Measurements from ENCODE around the gene ATG7.

ATG7 gene

DNA sequence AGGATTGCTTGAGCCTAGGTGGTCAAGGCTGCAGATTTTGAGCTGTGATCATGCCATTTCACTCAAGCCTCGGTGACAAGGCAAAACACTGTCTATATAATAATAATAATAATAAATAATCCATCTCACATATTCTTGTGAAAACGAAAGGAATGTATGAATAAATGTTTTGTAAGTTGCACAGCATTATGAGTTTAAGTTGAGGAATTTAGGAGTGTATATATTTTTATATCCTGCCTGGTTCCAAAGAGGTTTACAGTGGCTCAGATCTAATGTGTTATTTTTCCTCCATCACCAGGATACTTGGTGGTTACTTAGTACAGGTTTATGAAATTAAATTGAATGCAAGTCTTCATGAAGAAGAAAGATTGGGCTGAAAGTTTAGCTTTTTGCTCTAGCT lies 77.2 kb downstream of the ATG7 start:
- H3K4me3 ChIP-seq (ENCODE audit: low read depth, low read length), result no peak overlapping the region
- TF ChIP-seq MYC (IDR thresholded peaks at IDR 0.05; ENCODE audit: low read depth, low read length), result no peak
- TF ChIP-seq POLR2A (IDR thresholded peaks at IDR 0.05; ENCODE audit: extremely low read depth, insufficient read length), result no peak
- TF ChIP-seq, protein P1, sequence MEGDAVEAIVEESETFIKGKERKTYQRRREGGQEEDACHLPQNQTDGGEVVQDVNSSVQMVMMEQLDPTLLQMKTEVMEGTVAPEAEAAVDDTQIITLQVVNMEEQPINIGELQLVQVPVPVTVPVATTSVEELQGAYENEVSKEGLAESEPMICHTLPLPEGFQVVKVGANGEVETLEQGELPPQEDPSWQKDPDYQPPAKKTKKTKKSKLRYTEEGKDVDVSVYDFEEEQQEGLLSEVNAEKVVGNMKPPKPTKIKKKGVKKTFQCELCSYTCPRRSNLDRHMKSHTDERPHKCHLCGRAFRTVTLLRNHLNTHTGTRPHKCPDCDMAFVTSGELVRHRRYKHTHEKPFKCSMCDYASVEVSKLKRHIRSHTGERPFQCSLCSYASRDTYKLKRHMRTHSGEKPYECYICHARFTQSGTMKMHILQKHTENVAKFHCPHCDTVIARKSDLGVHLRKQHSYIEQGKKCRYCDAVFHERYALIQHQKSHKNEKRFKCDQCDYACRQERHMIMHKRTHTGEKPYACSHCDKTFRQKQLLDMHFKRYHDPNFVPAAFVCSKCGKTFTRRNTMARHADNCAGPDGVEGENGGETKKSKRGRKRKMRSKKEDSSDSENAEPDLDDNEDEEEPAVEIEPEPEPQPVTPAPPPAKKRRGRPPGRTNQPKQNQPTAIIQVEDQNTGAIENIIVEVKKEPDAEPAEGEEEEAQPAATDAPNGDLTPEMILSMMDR (IDR thresholded peaks at IDR 0.05; ENCODE audit: low read depth, low read length), result no peak
- no peak for DNase-seq (ENCODE audit: low read depth)

DNA sequence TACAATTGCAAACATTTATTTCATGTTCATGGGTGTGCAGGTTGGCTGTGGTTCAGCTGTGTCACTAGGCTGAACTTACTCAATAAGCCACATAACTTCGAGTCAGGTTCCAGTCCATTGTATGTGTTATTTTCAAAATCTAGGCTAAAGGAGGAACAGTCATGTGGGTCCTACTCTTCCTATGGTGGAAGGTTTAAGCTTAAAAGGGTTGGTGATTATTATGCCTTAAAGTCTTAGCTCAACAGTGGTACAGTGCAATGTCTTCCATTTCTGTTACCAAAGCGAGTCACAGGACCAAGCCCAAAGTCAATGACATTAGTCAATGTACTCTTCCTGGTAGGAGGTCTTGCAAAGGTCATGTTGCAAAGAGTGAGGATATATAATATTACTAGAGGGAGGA lies 78.2 kb downstream of the ATG7 start:
- TF ChIP-seq POLR2A (IDR thresholded peaks at IDR 0.05; ENCODE audit: extremely low read depth, insufficient read length) (no peak), MYC (IDR thresholded peaks at IDR 0.05; ENCODE audit: low read depth, low read length) (no peak)
- TF ChIP-seq, protein P2, sequence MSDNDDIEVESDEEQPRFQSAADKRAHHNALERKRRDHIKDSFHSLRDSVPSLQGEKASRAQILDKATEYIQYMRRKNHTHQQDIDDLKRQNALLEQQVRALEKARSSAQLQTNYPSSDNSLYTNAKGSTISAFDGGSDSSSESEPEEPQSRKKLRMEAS (IDR thresholded peaks at IDR 0.05; ENCODE audit: low read depth, low read length), result no peak
- TF ChIP-seq, protein P1 (IDR thresholded peaks at IDR 0.05; ENCODE audit: low read depth, low read length), result no peak
- H3K4me3 ChIP-seq (ENCODE audit: low read depth, low read length), result no peak overlapping the region
- DNase-seq (ENCODE audit: low read depth), result no peak

DNA sequence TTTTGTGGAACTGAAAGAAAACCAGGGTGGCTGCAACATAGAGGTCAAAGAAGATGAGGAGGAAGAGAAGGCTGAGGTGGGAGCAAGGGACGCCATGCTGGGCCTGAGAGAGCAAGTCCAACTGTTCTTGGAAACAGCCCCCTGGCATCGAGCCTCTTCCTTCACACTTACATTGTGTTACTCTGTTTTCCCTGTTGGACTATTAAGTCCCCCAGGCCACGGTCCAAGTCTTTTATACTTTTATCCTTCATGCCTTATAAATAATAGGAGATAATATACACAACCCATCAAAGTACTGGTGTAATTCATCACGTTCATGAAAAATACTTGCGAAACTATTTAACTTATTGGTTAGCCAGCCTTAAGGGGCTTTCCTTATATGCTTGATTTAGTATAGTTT lies 79.3 kb downstream of the ATG7 start:
- DNase-seq (ENCODE audit: low read depth), result no peak
- TF ChIP-seq, protein P1 (IDR thresholded peaks at IDR 0.05; ENCODE audit: low read depth, low read length), result no peak
- TF ChIP-seq MYC (IDR thresholded peaks at IDR 0.05; ENCODE audit: low read depth, low read length) (no peak), POLR2A (IDR thresholded peaks at IDR 0.05; ENCODE audit: extremely low read depth, insufficient read length) (no peak)
- TF ChIP-seq, protein P2 (IDR thresholded peaks at IDR 0.05; ENCODE audit: low read depth, low read length), result no peak

DNA sequence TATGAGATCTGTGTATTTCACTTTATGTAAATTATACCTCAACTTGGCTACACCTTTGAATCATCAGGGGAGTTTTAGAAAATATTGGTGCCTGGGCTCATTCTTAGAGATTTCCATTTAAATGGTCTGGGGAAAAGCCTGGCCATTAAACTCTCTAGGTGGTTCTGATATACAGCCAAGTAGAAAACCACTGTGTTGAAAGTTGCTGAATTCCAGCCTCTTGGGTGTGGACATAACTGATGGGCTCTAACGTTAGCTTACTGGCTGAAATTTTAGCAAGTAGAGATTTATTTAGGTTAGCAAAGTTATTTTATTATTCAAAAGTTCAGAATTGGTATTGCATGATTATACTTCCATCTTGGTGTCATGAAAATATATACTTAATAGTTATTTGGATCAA lies 84.1 kb downstream of the ATG7 start:
- no peak for DNase-seq (ENCODE audit: low read depth)
- no peak overlapping the region for H3K4me3 ChIP-seq (ENCODE audit: low read depth, low read length)
- TF ChIP-seq, protein P1 (IDR thresholded peaks at IDR 0.05; ENCODE audit: low read depth, low read length), result no peak
- no peak for TF ChIP-seq MYC (IDR thresholded peaks at IDR 0.05; ENCODE audit: low read depth, low read length)
- TF ChIP-seq, protein P2 (IDR thresholded peaks at IDR 0.05; ENCODE audit: low read depth, low read length), result no peak
- TF ChIP-seq POLR2A (IDR thresholded peaks at IDR 0.05; ENCODE audit: extremely low read depth, insufficient read length), result no peak

More for the DNA sequence above, 79.3 kb downstream of the ATG7 start:
- no peak overlapping the region for H3K4me3 ChIP-seq (ENCODE audit: low read depth, low read length)

DNA sequence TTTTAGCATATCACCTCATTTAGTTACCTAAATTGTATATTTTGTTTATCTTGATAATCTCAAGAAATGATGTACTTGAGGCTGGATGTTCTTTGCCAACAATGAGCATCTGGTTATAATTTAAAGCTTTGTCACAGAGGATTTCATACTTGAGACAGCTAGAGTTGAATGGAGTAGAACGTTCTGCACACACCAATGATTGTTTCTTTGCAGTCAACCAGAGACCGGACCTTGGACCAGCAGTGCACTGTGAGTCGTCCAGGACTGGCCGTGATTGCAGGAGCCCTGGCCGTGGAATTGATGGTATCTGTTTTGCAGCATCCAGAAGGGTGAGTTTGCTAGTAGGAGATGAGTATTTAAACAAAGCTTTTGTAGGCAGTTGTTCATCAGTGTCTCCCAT lies 90.4 kb downstream of the ATG7 start:
- DNase-seq (ENCODE audit: low read depth), result no peak
- TF ChIP-seq, protein P2 (IDR thresholded peaks at IDR 0.05; ENCODE audit: low read depth, low read length), result no peak
- TF ChIP-seq POLR2A (IDR thresholded peaks at IDR 0.05; ENCODE audit: extremely low read depth, insufficient read length), result no peak
- TF ChIP-seq, protein P1 (IDR thresholded peaks at IDR 0.05; ENCODE audit: low read depth, low read length), result no peak
- TF ChIP-seq MYC (IDR thresholded peaks at IDR 0.05; ENCODE audit: low read depth, low read length), result no peak

DNA sequence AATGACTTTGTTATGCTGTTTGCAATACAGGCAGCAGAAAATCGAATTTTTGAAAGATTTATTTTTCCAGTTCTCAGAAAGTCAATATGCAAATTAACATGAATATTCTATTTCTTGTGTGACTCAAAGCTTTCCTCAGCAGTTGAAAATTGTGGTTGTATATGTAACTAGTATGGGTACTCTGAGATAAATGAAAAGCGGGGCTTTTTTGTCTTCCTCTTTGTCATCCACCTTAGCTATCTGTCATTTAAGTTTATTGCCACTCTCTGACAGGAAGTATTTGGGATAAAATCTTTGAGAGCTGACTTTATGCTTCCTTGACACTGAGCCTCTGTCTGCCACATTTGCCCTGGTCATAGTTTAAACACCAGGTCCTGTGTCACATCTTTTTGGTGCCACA lies 91.5 kb downstream of the ATG7 start:
- no peak for TF ChIP-seq POLR2A (IDR thresholded peaks at IDR 0.05; ENCODE audit: extremely low read depth, insufficient read length)
- TF ChIP-seq, protein P1 (IDR thresholded peaks at IDR 0.05; ENCODE audit: low read depth, low read length), result no peak
- TF ChIP-seq, protein P2 (IDR thresholded peaks at IDR 0.05; ENCODE audit: low read depth, low read length), result no peak
- no peak for TF ChIP-seq MYC (IDR thresholded peaks at IDR 0.05; ENCODE audit: low read depth, low read length)
- no peak for DNase-seq (ENCODE audit: low read depth)

More for the DNA sequence above, 90.4 kb downstream of the ATG7 start:
- no peak overlapping the region for H3K4me3 ChIP-seq (ENCODE audit: low read depth, low read length)

More for the DNA sequence above, 91.5 kb downstream of the ATG7 start:
- no peak overlapping the region for H3K4me3 ChIP-seq (ENCODE audit: low read depth, low read length)

All from NB4 (cell line).